ENCODE data around the gene ID3. TPM values are rescaled to one million over a fixed set of nuclear protein-coding genes. Genes with fewer than 3 reads are reported as not detected.

The ID3 gene
- total and polyA plus RNA-seq, 9 of the 15 experiments (the other 6 are each of a cell fraction or from before 2014, with no cell fraction given): 6.8 to 59.8 (median 23.5) TPM

DNA sequence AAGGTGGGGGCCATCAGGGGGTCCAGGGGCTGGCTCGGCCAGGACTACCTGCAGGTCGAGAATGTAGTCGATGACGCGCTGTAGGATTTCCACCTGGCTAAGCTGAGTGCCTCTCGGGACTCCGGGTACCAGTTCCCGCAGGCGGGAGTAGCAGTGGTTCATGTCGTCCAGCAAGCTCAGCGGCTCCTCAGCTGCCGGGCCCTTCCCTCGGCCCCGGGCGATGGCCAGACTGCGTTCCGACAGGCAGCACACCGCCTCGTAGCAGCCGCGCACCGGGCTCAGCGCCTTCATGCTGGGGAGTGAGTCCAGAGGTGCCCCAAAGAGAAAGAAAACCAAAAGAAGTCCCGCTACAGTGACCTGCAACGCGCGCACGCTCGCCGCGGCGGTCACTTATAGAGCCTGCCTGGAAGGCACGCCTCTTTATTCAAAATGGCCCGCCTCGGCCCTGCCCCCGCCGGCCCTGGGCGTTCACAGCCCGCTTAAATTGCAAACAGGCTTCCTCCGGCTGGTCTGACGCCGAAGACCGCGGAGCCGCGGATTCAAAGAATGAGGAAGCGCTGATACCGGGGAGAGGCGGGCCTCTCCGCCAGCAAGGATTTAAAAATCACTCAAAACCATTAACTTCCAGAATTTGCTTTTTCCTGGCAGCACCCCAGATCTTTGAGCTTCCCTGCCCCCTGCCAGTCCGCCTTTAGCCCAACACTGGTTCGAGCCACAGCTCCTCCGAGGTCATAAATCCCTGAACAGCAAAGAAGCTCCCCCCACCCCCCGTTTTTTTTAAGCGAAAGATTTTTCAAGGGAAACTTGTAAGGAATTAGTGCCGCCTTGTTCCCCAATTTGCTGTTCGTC lies at the start of gene ID3 (continued):
- TF ChIP-seq ZNF354B (CRISPR knock-in tag; IDR thresholded peaks at IDR 0.05) (no peak), RBFOX2 (IDR thresholded peaks at IDR 0.05; ENCODE audit: low read depth, low read length) (peak; percentile 94), ZBTB2 (IDR thresholded peaks at IDR 0.05) (0 out of 2 replicates have a peak, but pooled peaks have one; percentile 49), EP300 (IDR thresholded peaks at IDR 0.05; ENCODE audit: low read length) (peak; percentile 38), KLF16 (IDR thresholded peaks at IDR 0.05) (0 out of 2 replicates have a peak, but pooled peaks have one; percentile 43), POLR2B (IDR thresholded peaks at IDR 0.05; ENCODE audit: low read depth, partially characterized antibody) (peak; percentile 98), MYC (IDR thresholded peaks at IDR 0.05; ENCODE audit: low read depth, low read length) (peak; percentile 83), MYC (CRISPR knock-in tag; IDR thresholded peaks at IDR 0.05; ENCODE audit: borderline replicate concordance, low read depth) (0 out of 2 replicates have a peak, but pooled peaks have one; percentile 34), CBFB (CRISPR knock-in tag; IDR thresholded peaks at IDR 0.05) (0 out of 2 replicates have a peak, but pooled peaks have one; percentile 35), SMARCE1 (IDR thresholded peaks at IDR 0.05) (0 out of 2 replicates have a peak, but pooled peaks have one; percentile 59), ZNF699 (CRISPR knock-in tag; IDR thresholded peaks at IDR 0.05; ENCODE audit: insufficient replicate concordance) (no peak), CREBBP (IDR thresholded peaks at IDR 0.05; ENCODE audit: low read depth, low read length) (no peak), ZFPM2 (CRISPR knock-in tag; IDR thresholded peaks at IDR 0.05) (no peak), PHF8 (IDR thresholded peaks at IDR 0.05; ENCODE audit: borderline replicate concordance, low read length) (peak; percentile 85; the same call in 1 of the 2 replicates), EGR1 (conservative IDR thresholded peaks at IDR 0.05) (peak; percentile 70), CBX3 (IDR thresholded peaks at IDR 0.05; ENCODE audit: borderline replicate concordance in 1 of 2, low read length in 2 of 2) (no peak), HNRNPLL (IDR thresholded peaks at IDR 0.05; ENCODE audit: low read depth, low read length, poor library complexity, severe bottlenecking) (peak; percentile 81)
- TF ChIP-seq, protein P1, sequence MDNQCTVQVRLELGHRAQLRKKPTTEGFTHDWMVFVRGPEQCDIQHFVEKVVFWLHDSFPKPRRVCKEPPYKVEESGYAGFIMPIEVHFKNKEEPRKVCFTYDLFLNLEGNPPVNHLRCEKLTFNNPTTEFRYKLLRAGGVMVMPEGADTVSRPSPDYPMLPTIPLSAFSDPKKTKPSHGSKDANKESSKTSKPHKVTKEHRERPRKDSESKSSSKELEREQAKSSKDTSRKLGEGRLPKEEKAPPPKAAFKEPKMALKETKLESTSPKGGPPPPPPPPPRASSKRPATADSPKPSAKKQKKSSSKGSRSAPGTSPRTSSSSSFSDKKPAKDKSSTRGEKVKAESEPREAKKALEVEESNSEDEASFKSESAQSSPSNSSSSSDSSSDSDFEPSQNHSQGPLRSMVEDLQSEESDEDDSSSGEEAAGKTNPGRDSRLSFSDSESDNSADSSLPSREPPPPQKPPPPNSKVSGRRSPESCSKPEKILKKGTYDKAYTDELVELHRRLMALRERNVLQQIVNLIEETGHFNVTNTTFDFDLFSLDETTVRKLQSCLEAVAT (IDR thresholded peaks at IDR 0.05): peak; percentile 62 to 81; a peak in 3 of 4 replicates
- TF ChIP-seq, protein P2, sequence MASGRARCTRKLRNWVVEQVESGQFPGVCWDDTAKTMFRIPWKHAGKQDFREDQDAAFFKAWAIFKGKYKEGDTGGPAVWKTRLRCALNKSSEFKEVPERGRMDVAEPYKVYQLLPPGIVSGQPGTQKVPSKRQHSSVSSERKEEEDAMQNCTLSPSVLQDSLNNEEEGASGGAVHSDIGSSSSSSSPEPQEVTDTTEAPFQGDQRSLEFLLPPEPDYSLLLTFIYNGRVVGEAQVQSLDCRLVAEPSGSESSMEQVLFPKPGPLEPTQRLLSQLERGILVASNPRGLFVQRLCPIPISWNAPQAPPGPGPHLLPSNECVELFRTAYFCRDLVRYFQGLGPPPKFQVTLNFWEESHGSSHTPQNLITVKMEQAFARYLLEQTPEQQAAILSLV (tag; IDR thresholded peaks at IDR 0.05): no peak
- TF ChIP-seq, protein P3, sequence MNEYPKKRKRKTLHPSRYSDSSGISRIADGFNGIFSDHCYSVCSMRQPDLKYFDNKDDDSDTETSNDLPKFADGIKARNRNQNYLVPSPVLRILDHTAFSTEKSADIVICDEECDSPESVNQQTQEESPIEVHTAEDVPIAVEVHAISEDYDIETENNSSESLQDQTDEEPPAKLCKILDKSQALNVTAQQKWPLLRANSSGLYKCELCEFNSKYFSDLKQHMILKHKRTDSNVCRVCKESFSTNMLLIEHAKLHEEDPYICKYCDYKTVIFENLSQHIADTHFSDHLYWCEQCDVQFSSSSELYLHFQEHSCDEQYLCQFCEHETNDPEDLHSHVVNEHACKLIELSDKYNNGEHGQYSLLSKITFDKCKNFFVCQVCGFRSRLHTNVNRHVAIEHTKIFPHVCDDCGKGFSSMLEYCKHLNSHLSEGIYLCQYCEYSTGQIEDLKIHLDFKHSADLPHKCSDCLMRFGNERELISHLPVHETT (CRISPR knock-in tag; conservative IDR thresholded peaks at IDR 0.05 in 1 of 2, IDR thresholded peaks at IDR 0.05 in 1 of 2): peak in 1 of 2 experiments; percentile 83; a peak in 2 of 4 replicates
- TF ChIP-seq, protein P4, sequence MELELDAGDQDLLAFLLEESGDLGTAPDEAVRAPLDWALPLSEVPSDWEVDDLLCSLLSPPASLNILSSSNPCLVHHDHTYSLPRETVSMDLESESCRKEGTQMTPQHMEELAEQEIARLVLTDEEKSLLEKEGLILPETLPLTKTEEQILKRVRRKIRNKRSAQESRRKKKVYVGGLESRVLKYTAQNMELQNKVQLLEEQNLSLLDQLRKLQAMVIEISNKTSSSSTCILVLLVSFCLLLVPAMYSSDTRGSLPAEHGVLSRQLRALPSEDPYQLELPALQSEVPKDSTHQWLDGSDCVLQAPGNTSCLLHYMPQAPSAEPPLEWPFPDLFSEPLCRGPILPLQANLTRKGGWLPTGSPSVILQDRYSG (tag; conservative IDR thresholded peaks at IDR 0.05; ENCODE audit: low read depth): no peak
